Measurements from ENCODE around the gene DNM2.

DNM2 gene

GRCh38 chr19:10748195-10748926 is 30.5 kb downstream of the DNM2 start:
- DNase-seq (ENCODE audit: low spot score), result no peak
- no peak for TF ChIP-seq CTCF (conservative IDR thresholded peaks at IDR 0.05; ENCODE audit: low read depth)
- ChIA-PET CTCF (no interaction called here), POLR2A (ENCODE audit: low non-redundant PET) (no interaction called here)
- peak overlapping the region; percentile 86 for H3K27ac ChIP-seq

GRCh38 chr19:10748927-10749434 is 31.1 kb downstream of the DNM2 start:
- H3K27ac ChIP-seq, result peak overlapping the region; percentile 86
- CTCF ChIA-PET, result no interaction called here
- POLR2A ChIA-PET (ENCODE audit: low non-redundant PET), result no interaction called here
- no peak for TF ChIP-seq CTCF (conservative IDR thresholded peaks at IDR 0.05; ENCODE audit: low read depth)
- DNase-seq (ENCODE audit: low spot score), result peak; percentile 75

GRCh38 chr19:10749435-10750384 is 31.8 kb downstream of the DNM2 start:
- DNase-seq (ENCODE audit: low spot score), result no peak
- ChIA-PET CTCF (no interaction called here), POLR2A (ENCODE audit: low non-redundant PET) (interaction anchor here (1.5 kb wide), 1 partner anchor 31 kb away, joined by 3 read pairs; no protein-coding TSS in a partner anchor)
- H3K27ac ChIP-seq, result peak overlapping the region; percentile 86
- TF ChIP-seq CTCF (conservative IDR thresholded peaks at IDR 0.05; ENCODE audit: low read depth), result no peak

- peak overlapping the region; percentile 86 for H3K27ac ChIP-seq
- ChIA-PET POLR2A (ENCODE audit: low non-redundant PET) (interaction anchor here (0.7 to 1.5 kb wide), 2 partner anchors 33 to 956 kb away, joined by 3 to 5 read pairs; no protein-coding TSS in a partner anchor), CTCF (interaction anchor here (0.6 kb wide), 2 partner anchors 11 to 54 kb away, joined by 4 to 5 read pairs; no protein-coding TSS in a partner anchor)
- TF ChIP-seq CTCF (conservative IDR thresholded peaks at IDR 0.05; ENCODE audit: low read depth), result no peak
- peak; percentile 17 for DNase-seq (ENCODE audit: low spot score)
Measured at GRCh38 chr19:10751109-10751953, 33.5 kb downstream of the DNM2 start.

- no peak for DNase-seq (ENCODE audit: low spot score)
- TF ChIP-seq CTCF (conservative IDR thresholded peaks at IDR 0.05; ENCODE audit: low read depth), result no peak
- CTCF ChIA-PET, result no interaction called here
- H3K27ac ChIP-seq, result peak overlapping the region; percentile 13
- POLR2A ChIA-PET (ENCODE audit: low non-redundant PET), result no interaction called here
Measured at GRCh38 chr19:10752237-10752912, 34.5 kb downstream of the DNM2 start.

Measured in RWPE1 (cell line).